Omental fat pad (tissue), 4 donors: ENCODE measurements around the gene CHIT1. TPM values are rescaled to one million over a fixed set of nuclear protein-coding genes. Genes with fewer than 3 reads are reported as not detected.

Experiments used
- ATAC-seq: fragments of 150-250 bp; one replicate; pipeline ENCODE4 v1.9.1; 2016; ENCODE audit warnings: mild to moderate bottlenecking, moderate library complexity; ENCODE audit not compliant: low FRiP score
- DNase-seq: peaks from one replicate; pipeline ENCODE4 v3.0.0-alpha.2; 2019; ENCODE audit warnings: low spot score
- total RNA-seq, 4 donors: library from RNA; depleted of rRNA; stranded (reverse); fragments of >200 nt; gene quantifications; one replicate each; pipeline ENCODE4 v1.1.0, GENCODE V29; 2016
- TF ChIP-seq, protein P1 (sequence below), 3 donors: fragments of 450-650 bp; IDR thresholded peaks; one replicate each; pipeline ENCODE4 v1.5.1; 2016 to 2017; ENCODE audit warnings: antibody characterized with exemption in 3 of 3, mild to moderate bottlenecking in 3 of 3, moderate library complexity in 2 of 3

The CHIT1 gene
- total RNA-seq, 4 donors from 2014 or later: 0.19 to 17.7 (median 2.3) TPM

- DNase-seq (no peak), ATAC-seq (no peak)
- TF ChIP-seq, protein P1, sequence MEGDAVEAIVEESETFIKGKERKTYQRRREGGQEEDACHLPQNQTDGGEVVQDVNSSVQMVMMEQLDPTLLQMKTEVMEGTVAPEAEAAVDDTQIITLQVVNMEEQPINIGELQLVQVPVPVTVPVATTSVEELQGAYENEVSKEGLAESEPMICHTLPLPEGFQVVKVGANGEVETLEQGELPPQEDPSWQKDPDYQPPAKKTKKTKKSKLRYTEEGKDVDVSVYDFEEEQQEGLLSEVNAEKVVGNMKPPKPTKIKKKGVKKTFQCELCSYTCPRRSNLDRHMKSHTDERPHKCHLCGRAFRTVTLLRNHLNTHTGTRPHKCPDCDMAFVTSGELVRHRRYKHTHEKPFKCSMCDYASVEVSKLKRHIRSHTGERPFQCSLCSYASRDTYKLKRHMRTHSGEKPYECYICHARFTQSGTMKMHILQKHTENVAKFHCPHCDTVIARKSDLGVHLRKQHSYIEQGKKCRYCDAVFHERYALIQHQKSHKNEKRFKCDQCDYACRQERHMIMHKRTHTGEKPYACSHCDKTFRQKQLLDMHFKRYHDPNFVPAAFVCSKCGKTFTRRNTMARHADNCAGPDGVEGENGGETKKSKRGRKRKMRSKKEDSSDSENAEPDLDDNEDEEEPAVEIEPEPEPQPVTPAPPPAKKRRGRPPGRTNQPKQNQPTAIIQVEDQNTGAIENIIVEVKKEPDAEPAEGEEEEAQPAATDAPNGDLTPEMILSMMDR (IDR thresholded peaks at IDR 0.05): no peak
Measured at GRCh38 chr1:203179667-203180005, 49.8 kb downstream of the CHIT1 start.

- ATAC-seq (no peak), DNase-seq (no peak)
- TF ChIP-seq, protein P1 (IDR thresholded peaks at IDR 0.05): no peak
Measured at GRCh38 chr1:203178821-203179666, 50.4 kb downstream of the CHIT1 start.

DNA sequence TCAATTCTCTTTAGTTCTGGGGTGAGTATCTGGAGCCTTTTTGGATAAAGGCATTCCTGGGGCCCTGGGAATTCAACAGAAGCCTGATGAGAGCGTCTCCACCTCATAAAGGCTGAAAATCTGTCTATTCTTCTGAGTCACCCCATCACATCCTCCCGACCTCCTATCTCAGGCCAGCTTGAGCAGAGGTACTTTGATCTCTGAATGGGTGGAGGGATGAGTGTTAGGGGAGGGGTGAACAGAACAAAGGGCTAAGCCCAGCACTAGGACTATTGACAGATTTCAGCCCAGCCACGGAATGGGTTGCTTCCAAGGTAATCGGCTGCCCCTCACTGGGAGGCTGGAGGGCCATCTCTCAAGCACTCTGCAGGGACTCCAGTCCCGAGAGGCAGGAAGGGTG, 51.4 kb downstream of the CHIT1 start:
- DNase-seq (no peak), ATAC-seq (no peak)
- TF ChIP-seq, protein P1 (IDR thresholded peaks at IDR 0.05): no peak

GRCh38 chr1:203177470-203178039, 51.9 kb downstream of the CHIT1 start:
- ATAC-seq (no peak), DNase-seq (no peak)
- TF ChIP-seq, protein P1 (IDR thresholded peaks at IDR 0.05): no peak

GRCh38 chr1:203177036-203177405, 52.5 kb downstream of the CHIT1 start:
- TF ChIP-seq, protein P1 (IDR thresholded peaks at IDR 0.05): no peak
- ATAC-seq: no peak
- DNase-seq: no peak

GRCh38 chr1:203176273-203177035, 53.0 kb downstream of the CHIT1 start:
- DNase-seq (no peak), ATAC-seq (no peak)
- TF ChIP-seq, protein P1 (IDR thresholded peaks at IDR 0.05): no peak
